ENCODE data around the gene BCAS3. TPM values are rescaled to one million over a fixed set of nuclear protein-coding genes. Genes with fewer than 3 reads are reported as not detected.

Gene BCAS3
- total RNA-seq, 2 experiments from 2014 or later, result 20.1 to 31.8 TPM

DNA sequence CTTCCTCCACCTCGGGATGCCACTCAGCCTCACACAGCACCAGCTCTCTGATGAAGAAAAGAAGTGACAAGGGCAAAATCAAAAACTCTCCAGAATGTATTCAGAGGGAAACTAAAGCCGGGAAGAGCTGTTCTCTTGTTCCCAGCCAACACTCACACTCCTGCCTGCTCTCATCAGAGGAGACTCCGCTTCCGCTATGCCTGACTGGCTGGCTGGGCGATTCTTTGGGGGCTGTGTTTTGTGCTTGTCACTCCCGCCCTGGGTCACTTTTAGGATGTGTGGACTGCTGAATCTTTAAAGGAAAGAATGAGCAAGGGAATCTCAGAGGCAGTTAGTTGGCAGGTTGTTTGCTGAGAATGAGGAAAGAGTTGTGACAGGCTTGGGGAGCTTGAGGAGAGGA, 667.4 kb downstream of the BCAS3 start:
- Histone ChIP-seq H3K36me3 (ENCODE audit: insufficient read depth, low read length) (no peaks in the 10 kb centered on the region), H3K27me3 (ENCODE audit: control insufficient read depth in 1 of 2, insufficient read depth in 2 of 2, low read length in 2 of 2) (no peaks in the 10 kb centered on the region), H3K27ac (ENCODE audit: low read depth in 1 of 2, low read length in 2 of 2) (no peak overlapping the region), H3K4me3 (ENCODE audit: low read length) (no peak overlapping the region), H3K9me3 (ENCODE audit: control insufficient read depth in 1 of 2, insufficient read depth in 1 of 2, low read length in 2 of 2) (no peaks in the 10 kb centered on the region), H3K4me1 (ENCODE audit: insufficient read depth, low read length) (no peaks in the 10 kb centered on the region)
- no peaks in the 10 kb centered on the region for H3K4me1 Mint-ChIP-seq (ENCODE audit: low read depth)
- ChIA-PET CTCF (no interaction called here), POLR2A (no interaction called here)
- DNase-seq (no peak), ATAC-seq (ENCODE audit: poor library complexity) (no peak)
- TF ChIP-seq CTCF (IDR thresholded peaks at IDR 0.05), result no peak
- H3K36me3 Mint-ChIP-seq (ENCODE audit: low read depth), result no peaks in the 10 kb centered on the region
- no peaks in the 10 kb centered on the region for H3K27me3 Mint-ChIP-seq
- no peak overlapping the region for H3K4me3 Mint-ChIP-seq
- H3K9me3 Mint-ChIP-seq, result no peaks in the 10 kb centered on the region
- intact Hi-C loops (cut with DNase I, micrococcal nuclease), result no loop called here
- H3K27ac Mint-ChIP-seq, result no peak overlapping the region

DNA sequence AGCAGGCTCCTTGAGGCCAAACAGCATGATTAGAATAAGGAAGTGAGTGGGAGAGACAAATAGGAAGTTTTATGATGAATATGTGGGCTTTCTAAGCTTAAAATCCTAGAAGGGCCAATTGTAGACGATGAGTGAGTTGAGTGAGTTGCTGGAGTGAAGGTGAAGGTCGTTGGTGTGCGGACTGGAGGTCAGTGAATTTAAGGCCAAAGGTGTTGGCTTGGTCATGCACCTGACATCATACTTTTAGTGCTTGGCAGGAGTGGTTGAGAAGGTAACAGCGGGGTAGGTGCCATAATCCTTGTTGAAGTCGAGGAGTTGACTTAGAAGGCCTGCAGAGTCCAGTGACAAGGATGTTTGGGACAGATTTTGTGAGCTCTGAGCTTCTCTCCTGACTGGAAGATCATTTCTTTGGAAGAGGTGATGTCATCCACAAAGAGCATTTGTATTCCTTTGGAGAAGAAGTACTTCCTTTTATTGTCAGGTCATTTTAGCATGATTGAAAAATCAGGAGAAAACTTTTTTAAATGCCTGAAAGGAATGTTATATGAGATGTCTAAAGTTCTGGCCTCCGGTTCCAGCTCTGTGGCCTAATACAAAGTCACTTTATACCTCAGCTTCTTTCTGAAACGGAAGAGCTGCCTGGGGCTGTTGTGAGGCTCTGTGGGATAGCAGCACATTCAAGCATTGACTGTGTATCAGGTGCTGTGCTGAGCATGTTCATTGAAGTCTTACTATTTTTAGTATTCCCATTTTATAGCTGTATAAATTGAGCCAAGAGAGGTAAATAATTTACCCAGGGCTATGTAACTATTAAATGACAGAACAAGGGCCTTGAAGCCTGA, 668.4 kb downstream of the BCAS3 start:
- Mint-ChIP-seq H3K4me3 (no peak overlapping the region), H3K4me1 (ENCODE audit: low read depth) (no peaks in the 10 kb centered on the region), H3K9me3 (no peaks in the 10 kb centered on the region), H3K27me3 (no peaks in the 10 kb centered on the region), H3K36me3 (ENCODE audit: low read depth) (no peaks in the 10 kb centered on the region), H3K27ac (no peak overlapping the region)
- ATAC-seq (ENCODE audit: poor library complexity), result no peak
- intact Hi-C loops (cut with DNase I, micrococcal nuclease), result no loop called here
- Histone ChIP-seq H3K36me3 (ENCODE audit: insufficient read depth, low read length) (no peaks in the 10 kb centered on the region), H3K27ac (ENCODE audit: low read depth in 1 of 2, low read length in 2 of 2) (no peak overlapping the region), H3K4me3 (ENCODE audit: low read length) (no peak overlapping the region), H3K4me1 (ENCODE audit: insufficient read depth, low read length) (no peaks in the 10 kb centered on the region), H3K9me3 (ENCODE audit: control insufficient read depth in 1 of 2, insufficient read depth in 1 of 2, low read length in 2 of 2) (no peaks in the 10 kb centered on the region), H3K27me3 (ENCODE audit: control insufficient read depth in 1 of 2, insufficient read depth in 2 of 2, low read length in 2 of 2) (no peaks in the 10 kb centered on the region)
- TF ChIP-seq CTCF (IDR thresholded peaks at IDR 0.05), result no peak
- POLR2A ChIA-PET, result no interaction called here
- no peak for DNase-seq
- CTCF ChIA-PET, result no interaction called here

GRCh38 chr17:61349350-61349749, 671.7 kb downstream of the BCAS3 start:
- no peaks in the 10 kb centered on the region for H3K27me3 ChIP-seq (ENCODE audit: control insufficient read depth in 1 of 2, insufficient read depth in 2 of 2, low read length in 2 of 2)
- POLR2A ChIA-PET, result no interaction called here

More at GRCh38 chr17:61349350-61349749, 671.7 kb downstream of the BCAS3 start:
- TF ChIP-seq CTCF (IDR thresholded peaks at IDR 0.05), result no peak
- Mint-ChIP-seq H3K9me3 (no peaks in the 10 kb centered on the region), H3K4me3 (no peak overlapping the region), H3K4me1 (ENCODE audit: low read depth) (no peaks in the 10 kb centered on the region), H3K36me3 (ENCODE audit: low read depth) (no peaks in the 10 kb centered on the region), H3K27ac (no peak overlapping the region), H3K27me3 (no peaks in the 10 kb centered on the region)
- Histone ChIP-seq H3K4me1 (ENCODE audit: insufficient read depth, low read length) (no peaks in the 10 kb centered on the region), H3K36me3 (ENCODE audit: insufficient read depth, low read length) (no peaks in the 10 kb centered on the region), H3K9me3 (ENCODE audit: control insufficient read depth in 1 of 2, insufficient read depth in 1 of 2, low read length in 2 of 2) (no peaks in the 10 kb centered on the region), H3K27ac (ENCODE audit: low read depth in 1 of 2, low read length in 2 of 2) (no peak overlapping the region), H3K4me3 (ENCODE audit: low read length) (no peak overlapping the region)
- intact Hi-C loops (cut with DNase I, micrococcal nuclease), result no loop called here
- DNase-seq (peak in 1 of 14 experiments; percentile 4), ATAC-seq (ENCODE audit: poor library complexity) (no peak)
- CTCF ChIA-PET, result no interaction called here
